ENCODE results near the gene E2F4. TPM values are rescaled to one million over a fixed set of nuclear protein-coding genes. Genes with fewer than 3 reads are reported as not detected.

Gene E2F4
- total RNA-seq, 1 donor from 2014 or later = 132 TPM

DNA sequence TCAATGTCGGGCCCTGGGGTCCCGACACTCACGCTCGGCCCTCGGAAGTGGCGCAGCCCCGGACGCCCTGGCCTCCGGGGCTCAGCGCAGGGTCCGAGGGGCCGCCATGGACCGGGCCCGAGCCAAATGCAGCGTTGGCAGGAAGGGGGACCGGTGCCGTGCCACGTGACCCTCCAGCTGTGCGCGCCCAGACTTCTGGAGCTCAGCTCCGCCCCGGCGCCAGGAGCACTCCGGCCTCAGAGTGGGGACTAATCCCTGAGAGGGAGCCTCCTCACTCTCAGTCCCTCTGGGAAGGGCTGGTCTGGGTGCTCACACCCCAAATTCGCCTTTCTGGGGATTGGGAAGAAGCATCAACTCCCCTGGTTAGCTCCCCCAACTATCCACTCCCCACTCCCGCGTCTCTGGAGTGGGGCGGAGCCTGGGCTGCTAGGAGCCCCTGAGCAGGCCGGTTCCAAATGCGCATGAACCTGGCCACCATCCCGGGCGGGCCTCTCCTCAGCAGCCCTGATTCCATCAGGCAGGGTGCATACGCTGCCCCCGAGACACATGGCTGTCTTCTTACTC lies 41.0 kb upstream of the E2F4 start, which contains the start of gene B3GNT9:
Gene B3GNT9, minus strand, starts transcription at position 166 of the 564 bp plus-strand sequence. CDS start 513 bp downstream, outside the sequence.
- no peaks in the 10 kb centered on the region for H3K9me3 Mint-ChIP-seq
- H3K27ac Mint-ChIP-seq = no peak within 1 kb of the TSS
- H3K4me1 Mint-ChIP-seq (ENCODE audit: low read depth) = peaks cover 21% of the 10 kb centered on the region
- DNase-seq (ENCODE audit: low spot score) = no peak
- intact Hi-C loops (cut with micrococcal nuclease) = loop anchor here (5.0 to 10.0 kb wide), 2 partner anchors 36 to 276 kb away; no protein-coding TSS in a partner anchor
- peak within 1 kb of the TSS; percentile 74 for H3K4me3 Mint-ChIP-seq (ENCODE audit: low read depth)
- H3K27me3 Mint-ChIP-seq (ENCODE audit: low read depth) = peaks cover 1% of the 10 kb centered on the region
- H3K36me3 Mint-ChIP-seq (ENCODE audit: low read depth) = peaks cover 45% of the 10 kb centered on the region

DNA sequence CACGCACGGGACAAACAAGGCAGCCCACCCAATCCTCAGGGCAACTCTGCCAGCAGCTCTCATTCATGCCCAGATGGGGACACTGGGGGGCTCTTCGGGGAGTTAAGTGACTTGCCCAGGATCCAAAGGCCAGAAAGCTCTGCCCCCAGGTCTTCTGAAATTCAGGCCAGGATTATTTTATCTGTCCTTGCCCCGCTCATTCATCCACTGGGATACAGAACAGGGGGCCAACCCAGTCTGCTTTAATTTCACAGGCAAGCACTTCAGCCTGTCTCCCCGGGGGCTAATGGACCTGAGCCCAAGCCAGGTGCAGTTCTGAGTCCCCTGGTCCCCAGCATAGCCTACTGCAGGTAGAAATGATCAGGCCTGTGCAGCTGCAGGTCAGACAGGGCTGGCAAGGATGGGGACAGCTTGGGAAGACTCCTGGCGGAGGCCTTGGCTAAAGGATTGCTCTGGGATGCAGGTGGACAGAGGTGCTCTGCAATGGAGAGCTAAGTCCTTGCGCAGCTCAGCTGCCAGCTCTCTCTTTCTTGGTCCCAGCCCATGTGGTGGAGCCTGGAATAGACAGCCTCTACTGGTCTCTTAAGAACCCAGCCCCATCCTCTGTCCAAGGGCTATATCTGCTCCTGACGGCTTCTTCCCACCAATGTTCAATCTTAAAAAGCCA lies 40.4 kb upstream of the E2F4 start:
- Mint-ChIP-seq H3K27ac (no peak overlapping the region), H3K4me1 (ENCODE audit: low read depth) (peaks cover 27% of the 10 kb centered on the region), H3K27me3 (ENCODE audit: low read depth) (peaks cover 1% of the 10 kb centered on the region), H3K4me3 (ENCODE audit: low read depth) (peak overlapping the region; percentile 74), H3K36me3 (ENCODE audit: low read depth) (peaks cover 47% of the 10 kb centered on the region), H3K9me3 (no peaks in the 10 kb centered on the region)
- intact Hi-C loops (cut with micrococcal nuclease) = loop anchor here (5.0 to 10.0 kb wide), 2 partner anchors 36 to 277 kb away; no protein-coding TSS in a partner anchor
- no peak for DNase-seq (ENCODE audit: low spot score)

DNA sequence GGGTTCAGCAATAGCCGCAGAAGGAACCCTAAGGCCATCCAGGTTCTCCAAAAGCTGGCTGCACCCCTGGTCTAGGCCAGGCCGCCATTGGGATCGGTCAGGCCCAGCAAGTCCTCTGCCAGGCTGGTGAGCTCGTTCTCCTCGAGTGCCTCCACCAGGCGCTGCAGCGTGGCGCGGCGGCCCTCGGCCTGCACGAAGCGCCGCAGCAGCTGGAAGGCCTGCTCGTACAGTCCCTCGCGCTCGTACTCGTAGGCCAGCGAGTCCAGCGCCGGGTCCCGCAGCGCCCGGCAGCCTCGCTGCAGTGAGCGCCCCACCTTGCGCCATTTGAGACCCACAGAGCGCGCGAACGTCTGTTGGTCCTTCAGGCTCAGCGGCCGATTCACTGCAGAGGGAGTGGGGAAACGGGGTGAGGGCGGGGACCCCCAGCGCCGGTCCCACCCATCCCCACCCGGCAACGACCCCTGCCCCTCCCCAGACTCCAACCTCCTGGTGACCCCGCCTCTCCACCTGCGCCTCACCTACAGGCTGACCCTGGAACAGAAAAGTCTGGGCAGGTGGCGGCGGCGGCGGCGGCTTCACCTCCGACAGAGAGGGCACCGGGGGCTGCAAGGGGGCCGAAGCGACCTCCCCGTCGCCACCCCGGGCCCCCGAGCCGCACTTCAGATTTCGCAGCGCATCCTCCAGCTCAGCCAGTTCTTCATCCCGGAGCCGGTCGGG lies 37.2 kb upstream of the E2F4 start:
- Mint-ChIP-seq H3K4me3 (ENCODE audit: low read depth) (peak overlapping the region; percentile 70), H3K36me3 (ENCODE audit: low read depth) (peaks cover 24% of the 10 kb centered on the region), H3K27me3 (ENCODE audit: low read depth) (peaks cover 1% of the 10 kb centered on the region), H3K4me1 (ENCODE audit: low read depth) (peaks cover 50% of the 10 kb centered on the region), H3K27ac (no peak overlapping the region), H3K9me3 (no peaks in the 10 kb centered on the region)
- intact Hi-C loops (cut with micrococcal nuclease) = loop anchor here (1.0 to 10.0 kb wide), 5 partner anchors 33 to 280 kb away; no protein-coding TSS in a partner anchor
- no peak for DNase-seq (ENCODE audit: low spot score)

DNA sequence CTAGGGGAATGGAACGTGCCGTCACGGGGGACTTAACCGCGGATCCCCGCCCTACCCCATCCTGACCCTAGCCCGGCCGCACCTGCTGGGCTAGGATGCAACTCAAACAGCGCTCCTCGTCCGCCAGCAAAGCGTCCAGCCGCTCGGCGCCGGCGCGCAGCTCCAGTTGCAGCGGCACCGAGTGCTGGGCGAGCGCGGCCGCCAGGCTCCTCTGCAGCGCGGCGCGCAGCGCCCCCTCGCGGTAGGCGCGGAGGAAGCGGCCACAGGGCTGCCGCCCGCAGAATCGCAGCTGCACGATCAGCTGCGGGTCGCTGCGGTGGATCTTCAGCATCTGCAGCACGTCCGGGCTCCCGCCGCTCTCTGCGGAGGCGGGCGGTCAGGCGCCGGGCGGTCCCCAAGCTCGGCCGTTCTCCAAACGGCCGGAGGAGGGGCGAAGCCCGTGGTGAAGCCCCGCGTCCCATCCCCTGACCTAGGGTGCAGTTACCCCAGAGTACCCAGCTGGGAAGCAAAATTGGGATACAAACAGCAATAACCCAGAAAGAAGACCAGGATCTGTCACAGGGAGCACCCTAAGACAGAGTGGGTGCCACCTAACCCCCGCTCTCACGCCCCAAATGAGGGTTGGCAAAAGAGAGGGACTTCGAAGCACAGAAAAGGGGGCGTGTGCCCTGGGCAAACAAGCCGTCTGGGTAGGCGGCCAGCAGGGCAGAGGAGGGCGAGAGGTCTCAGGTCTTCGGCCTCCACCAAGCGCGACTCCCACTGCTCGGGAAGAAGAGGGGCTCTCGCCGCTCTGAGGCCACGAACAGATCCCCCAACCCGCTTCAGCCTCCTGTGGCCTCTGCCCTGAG lies 36.4 kb upstream of the E2F4 start:
- intact Hi-C loops (cut with micrococcal nuclease) = loop anchor here (1.0 to 10.0 kb wide), 4 partner anchors 137 to 281 kb away; no protein-coding TSS in a partner anchor
- peak; percentile 77 for DNase-seq (ENCODE audit: low spot score)
- Mint-ChIP-seq H3K4me1 (ENCODE audit: low read depth) (peaks cover 50% of the 10 kb centered on the region), H3K9me3 (no peaks in the 10 kb centered on the region), H3K27me3 (ENCODE audit: low read depth) (peaks cover 1% of the 10 kb centered on the region), H3K4me3 (ENCODE audit: low read depth) (peak overlapping the region; percentile 70), H3K27ac (no peak overlapping the region), H3K36me3 (ENCODE audit: low read depth) (peaks cover 24% of the 10 kb centered on the region)

DNA sequence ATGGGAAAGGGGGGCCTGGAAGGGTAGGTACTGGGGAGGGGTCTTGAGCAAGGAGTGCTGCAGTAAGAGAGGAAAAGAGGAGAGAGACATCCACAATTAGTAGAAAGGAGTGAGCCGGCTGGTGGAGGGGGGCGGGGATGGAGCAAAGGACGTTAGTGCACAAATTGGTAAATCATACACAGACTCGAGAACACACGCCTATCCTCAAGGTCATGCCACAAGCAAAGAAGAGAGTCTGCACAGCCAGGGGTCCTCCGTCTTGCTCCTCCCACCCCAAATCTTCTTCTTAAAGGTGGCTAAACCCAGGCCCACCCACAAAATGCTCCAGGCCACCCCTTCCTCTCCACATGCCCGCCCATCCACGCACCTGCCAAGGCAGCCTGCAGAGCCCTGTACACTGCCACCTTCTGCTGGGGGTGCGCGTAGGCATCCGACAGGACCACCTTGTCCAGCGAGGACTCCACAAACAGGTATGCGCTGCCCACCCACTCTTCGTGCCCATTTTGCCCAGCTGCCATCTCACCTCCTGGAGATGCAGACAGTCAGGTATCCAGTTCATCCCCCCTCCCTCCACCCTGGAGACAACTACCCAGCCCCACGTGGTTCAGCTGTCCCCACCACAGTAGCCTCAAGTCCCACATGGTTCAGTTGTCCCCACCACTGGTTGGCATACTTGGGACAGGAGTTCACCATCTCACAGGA lies 35.7 kb upstream of the E2F4 start:
- H3K4me3 Mint-ChIP-seq (ENCODE audit: low read depth) = no peak overlapping the region
- no peak overlapping the region for H3K27ac Mint-ChIP-seq
- intact Hi-C loops (cut with micrococcal nuclease) = loop anchor here (10.0 kb wide), 1 partner anchor 281 kb away; no protein-coding TSS in a partner anchor
- DNase-seq (ENCODE audit: low spot score) = peak; percentile 8
- peaks cover 50% of the 10 kb centered on the region for H3K4me1 Mint-ChIP-seq (ENCODE audit: low read depth)
- H3K9me3 Mint-ChIP-seq = no peaks in the 10 kb centered on the region
- H3K36me3 Mint-ChIP-seq (ENCODE audit: low read depth) = peaks cover 30% of the 10 kb centered on the region
- H3K27me3 Mint-ChIP-seq (ENCODE audit: low read depth) = peaks cover 1% of the 10 kb centered on the region

DNA sequence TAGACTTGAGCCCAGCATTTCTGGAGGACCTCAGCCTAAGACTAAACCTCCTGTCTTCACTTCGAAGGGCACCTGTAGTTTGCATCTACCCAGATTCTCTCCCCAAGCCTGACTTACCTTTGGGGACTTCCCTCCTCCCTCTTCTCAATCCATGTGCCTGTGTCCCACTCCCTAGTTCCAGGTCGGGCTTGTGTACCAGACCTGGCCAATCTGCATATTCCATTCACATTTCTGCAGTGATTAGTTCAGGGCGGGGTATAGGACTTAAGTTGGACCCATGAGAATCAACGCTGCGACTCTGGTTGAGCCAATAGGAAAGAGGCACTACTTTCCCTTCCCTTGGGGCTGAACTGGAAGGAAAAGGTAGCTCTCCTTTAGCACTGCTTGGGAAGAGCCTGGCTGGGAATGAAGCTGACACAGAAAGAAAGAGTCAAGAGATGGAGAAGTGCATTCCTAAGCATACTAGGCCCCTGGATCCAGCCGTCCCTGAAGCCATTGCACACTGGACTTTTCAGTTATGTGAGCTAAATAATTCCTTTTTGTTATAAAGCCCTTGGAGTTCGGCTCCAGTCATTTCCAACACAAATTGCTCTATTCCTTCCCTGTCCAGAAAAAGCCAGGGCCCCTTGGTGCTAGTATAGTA lies 34.7 kb upstream of the E2F4 start:
- peaks cover 46% of the 10 kb centered on the region for H3K4me1 Mint-ChIP-seq (ENCODE audit: low read depth)
- H3K4me3 Mint-ChIP-seq (ENCODE audit: low read depth) = no peak overlapping the region
- peaks cover 34% of the 10 kb centered on the region for H3K36me3 Mint-ChIP-seq (ENCODE audit: low read depth)
- H3K27ac Mint-ChIP-seq = no peak overlapping the region
- H3K9me3 Mint-ChIP-seq = no peaks in the 10 kb centered on the region
- no peak for DNase-seq (ENCODE audit: low spot score)
- peaks cover 1% of the 10 kb centered on the region for H3K27me3 Mint-ChIP-seq (ENCODE audit: low read depth)
- intact Hi-C loops (cut with micrococcal nuclease) = loop anchor here (10.0 kb wide), 1 partner anchor 282 kb away; no protein-coding TSS in a partner anchor

DNA sequence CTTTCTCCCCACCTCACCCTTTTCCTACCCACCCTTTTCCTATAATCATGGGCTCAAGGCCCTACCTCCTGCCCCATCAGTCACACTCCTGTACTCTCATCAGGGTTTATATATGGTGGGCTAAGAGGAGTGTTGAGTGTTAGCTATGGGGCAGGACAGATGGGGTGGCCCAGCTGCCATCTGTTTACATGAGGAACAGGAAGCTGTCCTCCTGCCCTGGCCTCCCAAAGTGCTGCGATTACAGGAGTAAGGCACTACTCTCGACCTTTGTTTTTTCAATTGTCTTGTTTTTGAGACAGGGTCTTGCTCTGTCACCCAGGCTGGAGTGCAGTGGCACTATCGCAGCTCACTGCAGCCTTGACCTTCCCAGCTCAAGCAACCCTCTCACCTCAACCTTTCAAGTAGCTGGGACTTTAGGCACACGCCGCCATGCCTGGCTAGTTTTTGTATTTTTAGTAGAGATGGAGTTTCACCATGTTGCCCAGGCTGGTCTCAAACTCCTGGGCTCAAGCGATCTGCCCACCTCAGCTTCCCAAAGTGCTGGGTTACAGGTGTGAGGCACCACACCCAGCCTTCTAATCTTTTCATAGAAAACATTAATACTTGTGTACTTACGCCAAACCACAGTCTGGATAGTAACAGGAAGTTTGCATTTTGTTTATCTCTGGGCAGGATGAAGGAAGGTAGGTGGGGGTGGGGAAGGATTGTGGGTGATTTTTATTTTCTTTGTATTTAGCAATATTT lies 33.9 kb upstream of the E2F4 start:
- DNase-seq (ENCODE audit: low spot score) = no peak
- intact Hi-C loops (cut with micrococcal nuclease) = loop anchor here (10.0 kb wide), 1 partner anchor 283 kb away; no protein-coding TSS in a partner anchor
- H3K36me3 Mint-ChIP-seq (ENCODE audit: low read depth) = peaks cover 34% of the 10 kb centered on the region
- H3K4me3 Mint-ChIP-seq (ENCODE audit: low read depth) = peak overlapping the region; percentile 91
- H3K27ac Mint-ChIP-seq = peak overlapping the region; percentile 85
- peaks cover 5% of the 10 kb centered on the region for H3K27me3 Mint-ChIP-seq (ENCODE audit: low read depth)
- peaks cover 46% of the 10 kb centered on the region for H3K4me1 Mint-ChIP-seq (ENCODE audit: low read depth)
- H3K9me3 Mint-ChIP-seq = no peaks in the 10 kb centered on the region

DNA sequence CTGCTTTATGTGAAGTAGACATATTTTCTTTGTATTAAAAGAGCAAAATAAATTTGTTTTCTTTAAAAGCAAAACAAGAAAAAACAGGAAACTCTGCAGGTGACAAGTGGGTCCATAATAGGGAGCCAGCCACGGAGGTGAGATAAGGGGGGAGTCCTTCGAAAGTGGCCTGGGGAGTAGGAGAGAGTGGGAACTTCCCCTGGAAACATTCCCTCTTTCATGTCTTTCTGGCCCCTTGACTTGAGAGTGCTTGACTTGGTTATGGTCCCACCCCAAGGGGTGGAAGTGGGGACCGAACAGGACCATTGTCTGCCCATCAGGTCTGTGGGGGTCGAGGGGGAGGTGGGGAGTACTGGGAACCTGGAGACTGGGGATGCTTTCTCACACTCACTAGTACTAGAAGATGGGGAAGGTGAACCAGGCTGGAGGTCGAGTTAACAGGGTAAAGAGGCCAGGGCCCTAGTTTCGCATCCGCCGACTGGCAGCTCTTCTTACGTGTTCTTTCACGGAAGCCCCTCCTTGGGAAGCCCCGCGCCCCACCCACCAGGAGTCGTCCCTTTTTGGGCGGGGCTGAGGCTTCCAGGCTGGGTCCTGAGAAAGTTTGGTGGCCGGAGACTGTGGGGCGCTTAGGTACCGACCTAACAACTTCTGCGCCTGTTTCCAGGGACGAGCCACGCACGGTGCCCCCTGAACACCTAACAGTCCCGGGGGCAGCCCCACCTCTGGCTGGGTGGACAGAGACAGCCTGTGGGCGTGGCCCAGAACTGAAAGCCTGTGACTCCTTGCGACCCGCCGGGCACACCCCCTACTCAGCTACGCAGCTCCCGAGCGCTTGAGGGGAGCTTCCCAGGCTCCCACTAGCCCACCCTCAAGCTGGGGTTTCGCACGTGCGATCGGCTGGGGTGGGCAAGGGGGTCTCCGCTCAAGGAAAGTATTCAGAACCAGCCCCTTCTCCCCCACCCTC lies 33.0 kb upstream of the E2F4 start:
- peaks cover 44% of the 10 kb centered on the region for H3K4me1 Mint-ChIP-seq (ENCODE audit: low read depth)
- H3K4me3 Mint-ChIP-seq (ENCODE audit: low read depth) = peak overlapping the region; percentile 91

DNA sequence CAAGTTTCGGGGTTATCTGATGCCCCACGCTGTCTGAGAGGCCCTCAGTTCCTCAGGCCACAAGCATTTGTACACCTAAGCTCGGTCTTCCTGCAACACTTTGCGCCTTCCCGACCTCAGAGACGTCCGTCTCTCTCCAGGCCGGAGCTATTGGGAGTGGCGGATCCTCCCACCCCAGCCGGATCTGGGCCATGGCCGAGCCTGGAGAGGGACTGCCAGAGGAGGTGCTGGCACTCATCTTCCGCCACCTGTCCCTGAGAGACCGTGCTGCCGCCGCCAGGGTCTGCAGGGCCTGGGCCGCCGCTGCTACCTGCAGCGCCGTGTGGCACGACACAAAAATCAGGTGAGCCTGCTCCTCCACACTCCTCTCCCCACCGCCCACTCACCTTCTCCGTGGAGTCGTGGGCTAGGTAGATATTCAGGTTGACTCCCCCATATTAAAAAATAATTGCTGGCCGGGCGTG lies 30.3 kb upstream of the E2F4 start:
- Mint-ChIP-seq H3K27ac (no peak overlapping the region), H3K9me3 (no peaks in the 10 kb centered on the region), H3K36me3 (ENCODE audit: low read depth) (peaks cover 24% of the 10 kb centered on the region), H3K27me3 (ENCODE audit: low read depth) (peaks cover 17% of the 10 kb centered on the region), H3K4me1 (ENCODE audit: low read depth) (peaks cover 43% of the 10 kb centered on the region), H3K4me3 (ENCODE audit: low read depth) (peak overlapping the region; percentile 30)
- intact Hi-C loops (cut with micrococcal nuclease) = loop anchor here (2.0 kb wide), 4 partner anchors 13 to 65 kb away; partner anchors contain the start of genes MATCAP1, PHAF1 and TMEM208
- DNase-seq (ENCODE audit: low spot score) = no peak

More for the DNA sequence above, 33.0 kb upstream of the E2F4 start:
- intact Hi-C loops (cut with micrococcal nuclease) = loop anchor here (1.0 to 10.0 kb wide), 3 partner anchors 11 to 284 kb away; partner anchors contain the start of gene NOL3
- peak overlapping the region; percentile 85 for H3K27ac Mint-ChIP-seq
- peak; percentile 84 for DNase-seq (ENCODE audit: low spot score)
- H3K36me3 Mint-ChIP-seq (ENCODE audit: low read depth) = peaks cover 30% of the 10 kb centered on the region
- peaks cover 5% of the 10 kb centered on the region for H3K27me3 Mint-ChIP-seq (ENCODE audit: low read depth)
- H3K9me3 Mint-ChIP-seq = no peaks in the 10 kb centered on the region

Measured in activated T-helper 2 cell treated with anti-CD3 and anti-CD28 coated beads, Interferon-gamma antibody, Interleukin-2, Interleukin-4, amounts not matched to agents 10 μg/mL and 5 μg/mL and 100 μg/mL, durations not matched to agents 14 hours and 24 hours and 36 hours (primary cell).